ENCODE results near the gene KLHL29. TPM values are rescaled to one million over a fixed set of nuclear protein-coding genes. Genes with fewer than 3 reads are reported as not detected.

The KLHL29 gene
- total and polyA plus RNA-seq, 2 of the 13 experiments (the other 11 are each of a cell fraction or from before 2014, with no cell fraction given), result 0.01 TPM; not detected in 1

DNA sequence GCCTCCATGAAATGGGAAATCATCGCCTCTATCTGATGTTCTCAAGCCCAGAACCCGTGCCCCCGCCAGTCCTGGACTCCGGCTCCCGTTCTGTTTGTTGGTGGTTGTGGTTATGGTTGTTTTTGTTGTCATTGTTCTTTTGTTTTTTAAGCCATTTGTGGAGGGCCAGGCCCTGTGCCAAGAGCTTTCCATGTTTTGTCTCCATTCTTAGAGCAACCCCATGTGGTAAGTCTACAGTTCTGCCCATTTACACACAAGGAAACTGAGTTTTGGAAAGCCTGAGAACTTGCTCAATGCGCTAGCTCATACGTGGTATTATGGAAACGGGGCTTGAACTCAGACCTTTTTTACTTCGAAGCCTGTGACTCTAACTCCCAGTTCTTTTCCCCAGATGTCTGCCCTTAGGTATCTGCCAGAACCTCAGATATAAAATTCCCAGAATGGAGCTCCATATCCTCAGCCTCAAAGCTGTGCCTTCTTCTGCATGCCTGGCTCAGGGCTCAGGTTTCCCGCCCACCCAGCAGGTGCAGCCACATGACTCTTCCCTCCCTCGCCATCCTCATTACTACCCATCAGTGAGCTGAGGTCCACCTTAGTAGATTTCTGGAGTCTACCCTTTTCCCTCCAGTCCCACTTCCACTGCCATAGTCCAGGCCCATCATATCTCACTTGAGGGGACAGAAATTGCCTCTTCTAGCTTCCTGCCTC lies 194.1 kb downstream of the KLHL29 start:
- H3K4me1 ChIP-seq (ENCODE audit: insufficient read depth, low read length), result no peaks in the 10 kb centered on the region
- in situ Hi-C loops (cut with HindIII; ENCODE audit: extremely low pct_ligation_motif_present, low pct_unique_long_range_greater_than_20kb), result no loop called here
- no peaks in the 10 kb centered on the region for H3K36me3 ChIP-seq (replicated peaks in 1 of 2; ENCODE audit: control insufficient read depth in 1 of 2, insufficient read depth in 2 of 2, low read length in 2 of 2)
- CTCF ChIA-PET (ENCODE audit: low intra/inter-chr PET ratio, low total read pairs), result no interaction called here
- WGBS (ENCODE audit: low lambda C conversion rate), result 40% methylated on average over 11 of the region's 11 CpGs
- no peak overlapping the region for H3K4me3 ChIP-seq (replicated peaks in 1 of 3; ENCODE audit: insufficient read depth in 1 of 3, low read depth in 2 of 3, low read length in 3 of 3)
- POLR2A ChIA-PET, result no interaction called here
- no peak overlapping the region for H3K4me2 ChIP-seq (ENCODE audit: low read depth, low read length)
- no peak overlapping the region for H3K9ac ChIP-seq (ENCODE audit: insufficient read depth, low read depth, low read length)
- FAIRE-seq, result no peak
- H3K27me3 ChIP-seq (ENCODE audit: control insufficient read depth in 1 of 2, insufficient read depth in 2 of 2, low read length in 2 of 2), result peaks cover 4 to 17% of the 10 kb centered on the region in 2 experiments
- intact Hi-C loops (cut with micrococcal nuclease; ENCODE audit: unreplicated experiment), result no loop called here
- H3K27ac ChIP-seq (ENCODE audit: extremely low read length, insufficient read depth, low read length), result no peak overlapping the region
- no peak overlapping the region for H2AFZ ChIP-seq (ENCODE audit: low read length)
- H4K20me1 ChIP-seq (ENCODE audit: insufficient read depth, low read length), result no peaks in the 10 kb centered on the region
- no peak for ATAC-seq
- DNase-seq (ENCODE audit: low spot score), result no peak
- H3K79me2 ChIP-seq (ENCODE audit: insufficient read depth, low read length), result no peaks in the 10 kb centered on the region
- no TSS peak for BruUV-seq (replicated peaks)
- TF ChIP-seq POLR2AphosphoS2 (IDR thresholded peaks at IDR 0.05; ENCODE audit: low read depth, low read length), result no peak
- no peak for TF ChIP-seq ZNF605 (CRISPR knock-in tag; IDR thresholded peaks at IDR 0.05)
- TF ChIP-seq, protein P1, sequence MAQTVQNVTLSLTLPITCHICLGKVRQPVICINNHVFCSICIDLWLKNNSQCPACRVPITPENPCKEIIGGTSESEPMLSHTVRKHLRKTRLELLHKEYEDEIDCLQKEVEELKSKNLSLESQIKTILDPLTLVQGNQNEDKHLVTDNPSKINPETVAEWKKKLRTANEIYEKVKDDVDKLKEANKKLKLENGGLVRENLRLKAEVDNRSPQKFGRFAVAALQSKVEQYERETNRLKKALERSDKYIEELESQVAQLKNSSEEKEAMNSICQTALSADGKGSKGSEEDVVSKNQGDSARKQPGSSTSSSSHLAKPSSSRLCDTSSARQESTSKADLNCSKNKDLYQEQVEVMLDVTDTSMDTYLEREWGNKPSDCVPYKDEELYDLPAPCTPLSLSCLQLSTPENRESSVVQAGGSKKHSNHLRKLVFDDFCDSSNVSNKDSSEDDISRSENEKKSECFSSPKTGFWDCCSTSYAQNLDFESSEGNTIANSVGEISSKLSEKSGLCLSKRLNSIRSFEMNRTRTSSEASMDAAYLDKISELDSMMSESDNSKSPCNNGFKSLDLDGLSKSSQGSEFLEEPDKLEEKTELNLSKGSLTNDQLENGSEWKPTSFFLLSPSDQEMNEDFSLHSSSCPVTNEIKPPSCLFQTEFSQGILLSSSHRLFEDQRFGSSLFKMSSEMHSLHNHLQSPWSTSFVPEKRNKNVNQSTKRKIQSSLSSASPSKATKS (CRISPR knock-in tag; IDR thresholded peaks at IDR 0.05), result no peak
- TF ChIP-seq FOXA1 (IDR thresholded peaks at IDR 0.05), result no peak
- TF ChIP-seq FOXA1 (CRISPR knock-in tag; IDR thresholded peaks at IDR 0.05), result no peak
- TF ChIP-seq TP53 (CRISPR knock-in tag; conservative IDR thresholded peaks at IDR 0.05), result no peak
- TF ChIP-seq SRSF4 (IDR thresholded peaks at IDR 0.05; ENCODE audit: low read depth, low read length, poor library complexity, severe bottlenecking), result no peak
- TF ChIP-seq MED1 (CRISPR knock-in tag; IDR thresholded peaks at IDR 0.05), result no peak
- no peak for TF ChIP-seq YY1 (IDR thresholded peaks at IDR 0.05; ENCODE audit: insufficient read depth, insufficient replicate concordance, low read depth, low read length)
- TF ChIP-seq ZNF441 (CRISPR knock-in tag; IDR thresholded peaks at IDR 0.05; ENCODE audit: borderline replicate concordance), result no peak
- TF ChIP-seq JUND (CRISPR knock-in tag; IDR thresholded peaks at IDR 0.05), result no peak
- TF ChIP-seq RXRB (CRISPR knock-in tag; IDR thresholded peaks at IDR 0.05; ENCODE audit: borderline replicate concordance), result no peak
- no peaks in the 10 kb centered on the region for H3K9me3 ChIP-seq (ENCODE audit: low read length)

Measured in HepG2 (cell line).